Esophagus (tissue), 2 donors: ENCODE measurements around the gene HTR6. TPM values are rescaled to one million over a fixed set of nuclear protein-coding genes. Genes with fewer than 3 reads are reported as not detected.

Experiments
- H3K27ac ChIP-seq, 2 donors: one replicate each; pipeline ENCODE4 v1.5.1; 2013; ENCODE audit warnings: low read depth in 2 of 2, mild to moderate bottlenecking in 2 of 2, inconsistent platforms in 1 of 2, low read length in 1 of 2, moderate library complexity in 1 of 2
- H3K27me3 ChIP-seq, 2 donors: one replicate each; pipeline ENCODE4 v1.6.1; 2013; ENCODE audit warnings: low read length in 2 of 2, control low read depth in 1 of 2, mild to moderate bottlenecking in 1 of 2; ENCODE audit not compliant: insufficient read depth in 2 of 2, control insufficient read depth in 1 of 2
- H3K36me3 ChIP-seq, 2 donors: one replicate each; pipeline ENCODE4 v1.6.1; 2013; ENCODE audit warnings: low read length in 1 of 2; ENCODE audit not compliant: control insufficient read depth in 2 of 2, insufficient read depth in 2 of 2
- H3K4me1 ChIP-seq, 2 donors: one replicate each; pipeline ENCODE4 v1.6.1; 2013; ENCODE audit warnings: low read length in 1 of 2; ENCODE audit not compliant: control insufficient read depth in 2 of 2, insufficient read depth in 2 of 2
- H3K4me3 ChIP-seq, 2 donors: one replicate each; pipeline ENCODE4 v1.5.1; 2013; ENCODE audit warnings: low read length in 2 of 2, mild to moderate bottlenecking in 2 of 2, low read depth in 1 of 2, moderate library complexity in 1 of 2
- H3K9me3 ChIP-seq, 2 donors: one replicate each; pipeline ENCODE4 v1.6.1; 2013; ENCODE audit warnings: mild to moderate bottlenecking in 2 of 2, low read depth in 1 of 2, low read length in 1 of 2, moderate library complexity in 1 of 2; ENCODE audit not compliant: control insufficient read depth in 2 of 2, insufficient read depth in 1 of 2
- WGBS, 2 donors: extraction: QIAGEN DNeasy Blood & Tissue Kit; methylation state at CpG; one replicate each; pipeline ENCODE4 v1.1.7; 2013; 5-methylcytosine and 5-hydroxymethylcytosine counted together
- polyA plus RNA-seq, 2 donors: library from polyadenylated mRNA; stranded (reverse); fragments of 200-250 nt; gene quantifications; one replicate each; pipeline ENCODE4 v1.2.3, GENCODE V29; 2013
- donor health status: healthy with polysubstance abuse.
- donor health status: Bipolar disorder and iron deficiency.

The HTR6 gene
- polyA plus RNA-seq, 2 donors = 0.02 TPM; not detected in 1

DNA sequence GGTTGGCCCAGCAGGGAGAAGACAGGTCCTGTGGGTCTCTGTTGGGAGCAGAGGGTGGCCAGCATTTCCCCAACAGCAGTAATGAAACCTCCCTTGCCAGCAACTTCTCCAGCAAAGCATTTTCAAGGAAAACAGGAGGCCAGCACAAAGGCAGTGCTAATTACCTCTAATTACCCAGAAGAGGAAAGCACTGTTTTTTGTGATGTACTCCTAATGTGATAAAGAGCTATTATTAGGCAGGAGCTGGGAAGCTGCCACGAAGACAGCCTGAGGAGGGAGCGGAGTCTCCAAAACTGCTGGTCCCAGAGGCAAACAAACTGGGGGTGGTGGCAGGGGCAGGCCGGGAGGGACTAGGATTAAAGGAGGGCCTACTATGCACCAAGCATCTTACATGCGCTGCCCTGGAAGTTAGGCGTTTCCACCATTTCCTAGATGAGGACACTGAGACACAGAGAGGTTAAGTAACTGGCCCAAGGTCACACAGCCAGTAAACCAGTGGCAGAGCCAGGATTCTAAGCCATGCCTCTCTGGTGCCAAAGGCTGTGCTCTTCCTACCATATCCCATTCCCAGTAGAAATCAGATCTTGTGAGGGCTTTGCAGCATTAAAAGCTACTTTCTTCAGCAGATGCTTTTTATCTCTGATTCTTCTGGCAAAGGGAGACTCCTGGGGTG, 24.5 kb downstream of the HTR6 start:
- 85 to 88% methylated on average over 5 of the region's 5 CpGs for WGBS, 2 donors
- Histone ChIP-seq H3K27ac (no peak overlapping the region), H3K9me3 (no peaks in the 10 kb centered on the region), H3K27me3 (no peaks in the 10 kb centered on the region), H3K4me3 (no peak overlapping the region), H3K4me1 (no peaks in the 10 kb centered on the region), H3K36me3 (peaks cover 7 to 21% of the 10 kb centered on the region in 2 donors)

DNA sequence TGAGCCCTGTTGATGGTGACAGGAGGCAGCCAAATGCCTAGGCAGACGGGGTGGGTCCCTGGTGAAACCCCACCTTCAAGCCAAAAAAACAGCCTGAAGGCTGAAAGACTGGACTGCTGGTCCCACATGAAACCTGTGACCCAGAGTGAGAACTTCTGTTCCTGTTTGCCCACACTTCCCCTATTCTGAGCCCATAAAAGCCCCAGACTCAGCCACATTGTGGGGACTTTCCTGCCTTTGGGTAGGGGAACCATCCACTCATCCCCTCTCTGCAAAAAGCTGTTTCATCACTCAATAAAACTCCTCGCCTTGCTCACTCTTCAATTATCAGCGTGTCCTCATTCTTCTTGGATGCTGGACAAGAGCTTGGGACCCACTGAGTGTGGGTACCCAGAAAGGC, 25.2 kb downstream of the HTR6 start:
- no peak overlapping the region for H3K4me3 ChIP-seq
- 90 to 92% methylated on average over 3 of the region's 3 CpGs for WGBS, 2 donors
- no peaks in the 10 kb centered on the region for H3K4me1 ChIP-seq
- no peaks in the 10 kb centered on the region for H3K27me3 ChIP-seq
- no peaks in the 10 kb centered on the region for H3K9me3 ChIP-seq
- peaks cover 14 to 25% of the 10 kb centered on the region in 2 donors for H3K36me3 ChIP-seq
- no peak overlapping the region for H3K27ac ChIP-seq

DNA sequence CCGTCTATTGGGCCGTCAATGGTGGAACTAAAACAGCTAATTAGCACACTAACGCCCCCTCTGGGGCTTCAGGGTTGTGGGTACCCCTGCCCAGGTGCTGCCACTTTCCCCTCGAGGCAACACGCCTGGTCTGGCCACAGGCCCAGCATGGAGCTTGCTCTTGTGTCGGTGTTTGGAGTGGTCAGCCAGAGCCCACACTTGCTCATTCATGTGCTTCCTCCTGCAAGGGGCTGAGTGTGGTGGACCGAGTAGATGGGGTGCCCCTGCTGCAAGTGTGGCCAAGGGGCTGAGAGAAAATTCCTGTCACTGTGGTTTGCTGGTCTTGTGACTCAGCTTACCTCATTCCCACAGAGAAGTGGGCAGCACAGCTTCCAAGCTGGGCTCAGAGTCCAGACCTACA, 25.7 kb downstream of the HTR6 start:
- H3K36me3 ChIP-seq = peaks cover 15 to 27% of the 10 kb centered on the region in 2 donors
- no peaks in the 10 kb centered on the region for H3K4me1 ChIP-seq
- no peak overlapping the region for H3K27ac ChIP-seq
- H3K9me3 ChIP-seq = no peaks in the 10 kb centered on the region
- 86 to 89% methylated on average over 7 of the region's 7 CpGs for WGBS, 2 donors
- no peaks in the 10 kb centered on the region for H3K27me3 ChIP-seq
- H3K4me3 ChIP-seq = no peak overlapping the region

DNA sequence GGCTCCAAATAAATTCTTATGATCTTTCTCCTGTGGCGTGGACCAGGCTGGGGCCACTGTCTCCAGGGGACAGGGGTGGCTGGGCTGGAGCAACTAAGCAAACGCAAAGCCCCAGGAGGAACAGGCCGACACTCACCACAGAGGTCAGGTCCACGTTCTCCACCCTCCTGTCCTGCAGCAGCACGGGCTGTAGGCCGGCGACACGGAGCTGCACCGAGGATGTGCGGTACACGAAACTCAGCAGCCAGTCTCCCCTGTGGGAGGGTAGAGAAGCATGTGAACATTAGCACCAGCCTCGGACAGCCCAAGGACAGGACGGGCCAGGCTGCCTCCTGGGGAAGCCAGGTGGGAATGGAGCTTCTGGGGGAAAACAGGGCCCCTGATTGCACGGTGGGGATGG, 29.6 kb downstream of the HTR6 start:
- WGBS, 2 donors = 86 to 87% methylated on average over 14 of the region's 14 CpGs
- no peaks in the 10 kb centered on the region for H3K27me3 ChIP-seq
- H3K4me3 ChIP-seq = no peak overlapping the region
- peaks cover 15 to 24% of the 10 kb centered on the region in 2 donors for H3K36me3 ChIP-seq
- H3K27ac ChIP-seq = no peak overlapping the region
- H3K4me1 ChIP-seq = peaks cover 0 to 2% of the 10 kb centered on the region in 2 donors
- H3K9me3 ChIP-seq = no peaks in the 10 kb centered on the region

DNA sequence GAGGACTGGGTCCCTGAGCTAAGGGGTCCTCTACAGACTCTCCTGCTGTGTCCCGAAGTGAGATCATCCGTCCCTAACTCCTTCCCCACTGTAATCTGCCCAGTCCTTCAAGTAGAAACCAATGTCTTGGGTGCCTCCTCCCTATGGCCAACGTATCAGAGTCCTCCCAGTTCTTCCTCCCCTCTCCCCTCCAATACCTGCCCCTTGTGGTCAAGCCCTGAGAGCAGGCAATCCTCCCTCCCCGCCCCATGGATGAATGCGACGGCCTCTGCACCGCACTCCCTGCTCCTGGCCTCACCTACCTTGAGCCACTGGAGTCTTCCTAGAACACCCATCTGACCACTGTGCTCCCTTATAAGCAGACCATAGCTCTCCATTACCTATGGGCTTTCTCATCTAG, 31.1 kb downstream of the HTR6 start:
- Histone ChIP-seq H3K27ac (no peak overlapping the region), H3K4me1 (peaks cover 0 to 2% of the 10 kb centered on the region in 2 donors), H3K4me3 (no peak overlapping the region), H3K27me3 (no peaks in the 10 kb centered on the region), H3K9me3 (no peaks in the 10 kb centered on the region), H3K36me3 (peaks cover 13 to 21% of the 10 kb centered on the region in 2 donors)
- 92 to 93% methylated on average over 7 of the region's 7 CpGs for WGBS, 2 donors

DNA sequence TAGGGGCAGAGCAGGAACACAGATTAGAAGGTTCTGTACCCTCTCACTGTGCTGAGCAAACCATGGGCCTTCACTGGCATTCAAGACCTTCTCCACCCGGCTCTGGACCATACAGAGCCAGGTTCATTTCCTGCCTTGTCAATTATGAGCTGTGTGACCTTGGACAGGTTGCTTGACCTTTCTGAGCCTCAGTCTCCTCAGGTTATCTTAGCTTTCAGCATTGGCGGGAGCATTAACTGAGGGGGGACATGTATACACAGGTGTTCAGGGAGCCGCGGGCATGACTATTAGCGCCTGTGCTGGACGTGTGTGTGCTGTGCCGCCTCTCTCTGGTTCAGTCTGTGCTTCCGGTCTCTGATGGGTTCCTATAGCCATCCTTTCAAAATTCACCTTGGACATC, 32.1 kb downstream of the HTR6 start:
- Histone ChIP-seq H3K27me3 (no peaks in the 10 kb centered on the region), H3K4me1 (peaks cover 0 to 2% of the 10 kb centered on the region in 2 donors), H3K36me3 (peaks cover 13 to 21% of the 10 kb centered on the region in 2 donors), H3K9me3 (no peaks in the 10 kb centered on the region), H3K4me3 (no peak overlapping the region), H3K27ac (no peak overlapping the region)
- 95 to 96% methylated on average over 8 of the region's 8 CpGs for WGBS, 2 donors

DNA sequence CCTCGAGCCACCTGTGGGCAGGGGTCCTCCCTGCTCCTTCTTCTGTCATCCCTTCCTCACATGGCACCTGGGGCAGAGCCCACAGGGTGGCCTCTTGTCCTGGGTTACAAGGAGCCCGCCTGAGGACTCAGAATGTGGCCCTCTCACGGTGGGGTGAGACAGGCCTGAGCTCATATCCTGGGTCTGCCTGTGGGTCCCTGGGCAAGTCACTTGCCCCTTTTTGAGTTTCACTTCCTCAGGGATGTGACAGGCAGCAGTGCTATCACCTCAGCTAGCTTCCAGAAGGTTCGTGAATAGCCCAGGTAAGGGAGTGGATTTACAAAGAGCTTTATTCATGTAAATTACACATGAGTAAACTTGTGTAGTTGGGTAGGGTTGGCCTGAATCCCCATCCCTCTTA, 33.5 kb downstream of the HTR6 start:
- H3K36me3 ChIP-seq = peaks cover 13 to 21% of the 10 kb centered on the region in 2 donors
- no peaks in the 10 kb centered on the region for H3K27me3 ChIP-seq
- H3K4me1 ChIP-seq = peaks cover 0 to 2% of the 10 kb centered on the region in 2 donors
- no peak overlapping the region for H3K27ac ChIP-seq
- 80 to 89% methylated on average over 4 of the region's 4 CpGs for WGBS, 2 donors
- no peaks in the 10 kb centered on the region for H3K9me3 ChIP-seq
- H3K4me3 ChIP-seq = no peak overlapping the region

DNA sequence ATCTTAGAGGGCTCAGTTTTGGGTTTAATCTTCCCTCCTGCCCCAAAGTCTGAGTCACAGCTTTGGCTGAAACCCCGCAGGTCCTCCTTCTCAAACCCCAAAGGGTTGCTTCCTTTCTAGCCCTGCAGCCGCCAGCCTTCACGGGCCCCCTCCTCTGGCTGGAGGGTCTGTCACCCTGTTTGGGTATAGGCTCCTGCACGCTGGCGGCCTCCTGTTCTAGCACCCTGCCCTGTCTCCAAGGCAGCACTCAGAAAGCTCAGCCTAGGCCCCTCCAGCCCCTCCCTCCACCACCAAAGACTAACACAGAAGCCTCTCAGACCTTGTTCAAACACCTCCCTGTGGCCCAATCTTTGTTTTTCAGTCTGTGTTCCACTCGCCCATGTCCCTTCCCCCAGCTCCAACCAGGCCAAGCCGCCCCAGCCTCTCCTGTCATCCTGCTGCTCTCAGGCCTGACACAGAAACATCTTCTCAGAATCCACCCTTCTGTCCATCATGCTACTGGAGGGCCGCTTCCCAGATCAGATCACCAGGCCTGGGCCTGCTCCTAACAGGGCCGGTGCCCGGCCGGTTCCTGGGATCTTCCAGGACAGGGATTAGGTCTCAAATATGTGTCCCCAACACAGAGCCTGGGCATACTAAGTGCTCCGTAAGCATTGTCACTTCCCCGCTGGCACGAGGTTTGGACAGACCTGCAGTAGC, 35.6 kb downstream of the HTR6 start:
- Histone ChIP-seq H3K27me3 (no peaks in the 10 kb centered on the region), H3K9me3 (no peaks in the 10 kb centered on the region), H3K4me1 (peaks cover 0 to 6% of the 10 kb centered on the region in 2 donors), H3K4me3 (no peak overlapping the region), H3K27ac (no peak overlapping the region), H3K36me3 (peaks cover 4 to 13% of the 10 kb centered on the region in 2 donors)
- WGBS, 2 donors = 93 to 94% methylated on average over 14 of the region's 14 CpGs

DNA sequence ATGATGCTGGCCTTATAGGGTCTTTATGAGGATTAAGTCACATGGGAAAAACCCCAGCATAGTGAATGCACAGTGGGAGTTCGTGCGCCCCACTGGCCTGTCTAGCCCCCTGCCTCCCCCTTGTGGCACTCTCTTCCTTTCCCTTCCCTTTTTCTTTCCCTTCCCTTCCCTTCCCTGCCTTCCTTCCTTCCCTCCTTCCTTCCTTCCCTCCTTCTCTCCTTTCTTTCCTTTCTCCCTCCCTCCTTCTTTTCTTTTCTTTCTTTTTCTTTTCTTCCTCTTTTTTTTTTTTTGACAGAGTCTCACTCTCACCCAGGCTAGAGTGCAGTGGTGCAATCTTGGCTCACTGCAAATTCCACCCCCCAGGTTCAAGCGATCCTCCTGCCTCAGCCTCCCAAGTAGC, 38.6 kb downstream of the HTR6 start:
- Histone ChIP-seq H3K36me3 (peaks cover 0 to 6% of the 10 kb centered on the region in 2 donors), H3K4me3 (no peak overlapping the region), H3K27me3 (no peaks in the 10 kb centered on the region), H3K4me1 (peaks cover 0 to 4% of the 10 kb centered on the region in 2 donors), H3K27ac (no peak overlapping the region), H3K9me3 (no peaks in the 10 kb centered on the region)
- 88 to 97% methylated on average over 3 of the region's 3 CpGs for WGBS, 2 donors
